ENCODE measurements around the gene ZMYND11.

ZMYND11 gene

GRCh38 chr10:218798-219197 lies 83.5 kb downstream of the ZMYND11 start:
- H3K9ac ChIP-seq (ENCODE audit: low read length): no peak overlapping the region
- no peak for TF ChIP-seq CTCF (IDR thresholded peaks at IDR 0.05; ENCODE audit: low read length)
- TF ChIP-seq EZH2phosphoT487 (IDR thresholded peaks at IDR 0.05; ENCODE audit: low read length): no peak
- no peak for TF ChIP-seq EZH2 (optimal IDR thresholded peaks at IDR 0.05; ENCODE audit: low read depth, low read length)
- no peak overlapping the region for H2AFZ ChIP-seq (ENCODE audit: low read length)
- H3K36me3 ChIP-seq (replicated peaks; ENCODE audit: insufficient read depth, low read length): no peaks in the 10 kb centered on the region; the same call in 1 of the 2 replicates
- H3K27me3 ChIP-seq (replicated peaks; ENCODE audit: insufficient read depth, low read length): no peaks in the 10 kb centered on the region
- no peak overlapping the region for H3K27ac ChIP-seq (ENCODE audit: low read length)
- H3K4me2 ChIP-seq (ENCODE audit: low read depth, low read length): no peak overlapping the region
- no peak for DNase-seq
- no peaks in the 10 kb centered on the region for H3K4me1 ChIP-seq (ENCODE audit: low read length)
- H4K20me1 ChIP-seq (ENCODE audit: insufficient read depth, low read length): no peaks in the 10 kb centered on the region
- no peaks in the 10 kb centered on the region for H3K79me2 ChIP-seq (ENCODE audit: low read length)
- H3K9me2 ChIP-seq (replicated peaks; ENCODE audit: insufficient read depth, low read length): no peaks in the 10 kb centered on the region
- no peak overlapping the region for H3K4me3 ChIP-seq (ENCODE audit: low read length)
- no peaks in the 10 kb centered on the region for H3K9me3 ChIP-seq (replicated peaks; ENCODE audit: insufficient read depth, low read length)
- H3F3A ChIP-seq (ENCODE audit: insufficient read depth, low read length): no peaks in the 10 kb centered on the region

GRCh38 chr10:219731-220472 lies 84.6 kb downstream of the ZMYND11 start:
- H4K20me1 ChIP-seq (ENCODE audit: insufficient read depth, low read length): no peaks in the 10 kb centered on the region
- H3F3A ChIP-seq (ENCODE audit: insufficient read depth, low read length): no peaks in the 10 kb centered on the region
- H3K27me3 ChIP-seq (replicated peaks; ENCODE audit: insufficient read depth, low read length): no peaks in the 10 kb centered on the region
- TF ChIP-seq EZH2phosphoT487 (IDR thresholded peaks at IDR 0.05; ENCODE audit: low read length) (no peak), EZH2 (optimal IDR thresholded peaks at IDR 0.05; ENCODE audit: low read depth, low read length) (no peak), CTCF (IDR thresholded peaks at IDR 0.05; ENCODE audit: low read length) (no peak)
- no peaks in the 10 kb centered on the region for H3K9me3 ChIP-seq (replicated peaks; ENCODE audit: insufficient read depth, low read length)
- H3K4me1 ChIP-seq (ENCODE audit: low read length): no peaks in the 10 kb centered on the region
- no peaks in the 10 kb centered on the region for H3K79me2 ChIP-seq (ENCODE audit: low read length)
- H3K9me2 ChIP-seq (replicated peaks; ENCODE audit: insufficient read depth, low read length): no peaks in the 10 kb centered on the region
- no peak overlapping the region for H3K4me3 ChIP-seq (ENCODE audit: low read length)
- no peaks in the 10 kb centered on the region; the same call in 1 of the 2 replicates for H3K36me3 ChIP-seq (replicated peaks; ENCODE audit: insufficient read depth, low read length)
- DNase-seq: no peak
- H3K9ac ChIP-seq (ENCODE audit: low read length): no peak overlapping the region
- no peak overlapping the region for H2AFZ ChIP-seq (ENCODE audit: low read length)
- no peak overlapping the region for H3K27ac ChIP-seq (ENCODE audit: low read length)
- no peak overlapping the region for H3K4me2 ChIP-seq (ENCODE audit: low read depth, low read length)

GRCh38 chr10:224571-224970 lies 89.3 kb downstream of the ZMYND11 start:
- DNase-seq: peak; percentile 27
- no peak overlapping the region for H3K9ac ChIP-seq (ENCODE audit: low read length)
- H3K36me3 ChIP-seq (replicated peaks; ENCODE audit: insufficient read depth, low read length): no peaks in the 10 kb centered on the region; the same call in 1 of the 2 replicates
- H3K27ac ChIP-seq (ENCODE audit: low read length): no peak overlapping the region
- H3K9me2 ChIP-seq (replicated peaks; ENCODE audit: insufficient read depth, low read length): no peaks in the 10 kb centered on the region
- H4K20me1 ChIP-seq (ENCODE audit: insufficient read depth, low read length): no peaks in the 10 kb centered on the region
- no peaks in the 10 kb centered on the region for H3K79me2 ChIP-seq (ENCODE audit: low read length)
- no peaks in the 10 kb centered on the region for H3K9me3 ChIP-seq (replicated peaks; ENCODE audit: insufficient read depth, low read length)
- H3K27me3 ChIP-seq (replicated peaks; ENCODE audit: insufficient read depth, low read length): no peaks in the 10 kb centered on the region
- no peak for TF ChIP-seq EZH2 (optimal IDR thresholded peaks at IDR 0.05; ENCODE audit: low read depth, low read length)
- H2AFZ ChIP-seq (ENCODE audit: low read length): no peak overlapping the region
- no peaks in the 10 kb centered on the region for H3F3A ChIP-seq (ENCODE audit: insufficient read depth, low read length)
- H3K4me1 ChIP-seq (ENCODE audit: low read length): no peaks in the 10 kb centered on the region
- H3K4me3 ChIP-seq (ENCODE audit: low read length): no peak overlapping the region
- no peak overlapping the region for H3K4me2 ChIP-seq (ENCODE audit: low read depth, low read length)

GRCh38 chr10:226018-226417 lies 90.8 kb downstream of the ZMYND11 start:
- Histone ChIP-seq H3K4me2 (ENCODE audit: low read depth, low read length) (no peak overlapping the region), H3K27ac (ENCODE audit: low read length) (no peak overlapping the region), H3K9ac (ENCODE audit: low read length) (no peak overlapping the region), H3K4me3 (ENCODE audit: low read length) (no peak overlapping the region), H3F3A (ENCODE audit: insufficient read depth, low read length) (no peaks in the 10 kb centered on the region), H2AFZ (ENCODE audit: low read length) (no peak overlapping the region), H4K20me1 (ENCODE audit: insufficient read depth, low read length) (no peaks in the 10 kb centered on the region), H3K4me1 (ENCODE audit: low read length) (no peaks in the 10 kb centered on the region), H3K9me2 (replicated peaks; ENCODE audit: insufficient read depth, low read length) (no peaks in the 10 kb centered on the region), H3K79me2 (ENCODE audit: low read length) (no peaks in the 10 kb centered on the region), H3K9me3 (replicated peaks; ENCODE audit: insufficient read depth, low read length) (no peaks in the 10 kb centered on the region), H3K27me3 (replicated peaks; ENCODE audit: insufficient read depth, low read length) (no peaks in the 10 kb centered on the region), H3K36me3 (replicated peaks; ENCODE audit: insufficient read depth, low read length) (no peaks in the 10 kb centered on the region; the same call in 1 of the 2 replicates)
- TF ChIP-seq EZH2phosphoT487 (IDR thresholded peaks at IDR 0.05; ENCODE audit: low read length) (no peak), CTCF (IDR thresholded peaks at IDR 0.05; ENCODE audit: low read length) (no peak), EZH2 (optimal IDR thresholded peaks at IDR 0.05; ENCODE audit: low read depth, low read length) (no peak)
- DNase-seq: no peak
